ENCODE results near the gene CYP27B1.

DNA sequence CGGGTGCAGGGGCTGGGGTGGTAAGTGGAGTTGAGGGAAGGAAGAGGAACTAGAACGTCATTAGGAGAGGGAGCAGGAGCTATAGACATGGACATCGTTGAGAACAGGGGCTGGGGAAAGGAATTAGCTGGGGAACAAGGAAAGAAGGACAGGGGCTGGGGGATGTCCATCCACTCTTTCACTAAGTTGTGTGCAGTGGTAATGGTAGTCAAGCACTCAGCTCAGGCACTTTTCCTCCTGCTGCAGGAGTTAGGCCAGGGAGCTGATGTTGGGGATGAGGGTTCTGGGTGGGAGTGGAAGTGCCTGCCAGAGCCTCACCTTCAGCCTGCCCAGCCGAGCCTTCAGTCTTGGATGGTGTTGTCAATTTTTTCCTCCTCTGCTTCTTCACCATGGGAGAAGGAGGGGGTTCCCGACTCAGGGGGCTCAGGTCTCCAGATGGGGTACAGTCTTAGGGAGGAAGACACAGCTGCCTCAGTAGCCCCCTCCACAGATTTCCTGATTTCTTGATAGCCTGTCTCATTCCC, 37.5 kb downstream of the CYP27B1 start:
- TF ChIP-seq, protein P1, sequence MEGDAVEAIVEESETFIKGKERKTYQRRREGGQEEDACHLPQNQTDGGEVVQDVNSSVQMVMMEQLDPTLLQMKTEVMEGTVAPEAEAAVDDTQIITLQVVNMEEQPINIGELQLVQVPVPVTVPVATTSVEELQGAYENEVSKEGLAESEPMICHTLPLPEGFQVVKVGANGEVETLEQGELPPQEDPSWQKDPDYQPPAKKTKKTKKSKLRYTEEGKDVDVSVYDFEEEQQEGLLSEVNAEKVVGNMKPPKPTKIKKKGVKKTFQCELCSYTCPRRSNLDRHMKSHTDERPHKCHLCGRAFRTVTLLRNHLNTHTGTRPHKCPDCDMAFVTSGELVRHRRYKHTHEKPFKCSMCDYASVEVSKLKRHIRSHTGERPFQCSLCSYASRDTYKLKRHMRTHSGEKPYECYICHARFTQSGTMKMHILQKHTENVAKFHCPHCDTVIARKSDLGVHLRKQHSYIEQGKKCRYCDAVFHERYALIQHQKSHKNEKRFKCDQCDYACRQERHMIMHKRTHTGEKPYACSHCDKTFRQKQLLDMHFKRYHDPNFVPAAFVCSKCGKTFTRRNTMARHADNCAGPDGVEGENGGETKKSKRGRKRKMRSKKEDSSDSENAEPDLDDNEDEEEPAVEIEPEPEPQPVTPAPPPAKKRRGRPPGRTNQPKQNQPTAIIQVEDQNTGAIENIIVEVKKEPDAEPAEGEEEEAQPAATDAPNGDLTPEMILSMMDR (IDR thresholded peaks at IDR 0.05 in 2 of 3, conservative IDR thresholded peaks at IDR 0.05 in 1 of 3; ENCODE audit: control insufficient read depth in 2 of 3, extremely low read depth in 1 of 3, insufficient read depth in 1 of 3, low read depth in 3 of 3, low read length in 3 of 3), result no peak
- TF ChIP-seq SUPT20H (IDR thresholded peaks at IDR 0.05; ENCODE audit: borderline replicate concordance, control insufficient read depth, low read depth, low read length), result no peak
- no peak for TF ChIP-seq EP300 (IDR thresholded peaks at IDR 0.05; ENCODE audit: borderline replicate concordance in 1 of 2, control insufficient read depth in 1 of 2, low read depth in 2 of 2, low read length in 2 of 2)
- TF ChIP-seq POLR2A (IDR thresholded peaks at IDR 0.05; ENCODE audit: low read depth, low read length), result no peak
- no peak for TF ChIP-seq TAF1 (IDR thresholded peaks at IDR 0.05; ENCODE audit: borderline replicate concordance, low read depth, low read length)

Measured in GM12878 (cell line).